A549 treated with Hydrocortisone at 1 μM for 4 hours (cell line): ENCODE measurements around the gene ROMO1. TPM values are rescaled to one million over a fixed set of nuclear protein-coding genes. Genes with fewer than 3 reads are reported as not detected.

ENCODE experiments used
- total RNA-seq: library from RNA; stranded (reverse); fragments of 200-300 nt; extraction: Qiagen RNA extraction; gene quantifications from 5 replicates; pipeline ENCODE4 v1.2.3, GENCODE V29; 2022

Gene ROMO1
- total RNA-seq = 292 to 433 TPM (median 370 TPM) in 5 replicates

GRCh38 chr20:35699127-35699956 lies at the start of gene ROMO1, which contains the start of gene NFS1:
ROMO1 (plus strand) TSS chr20:35699405; CDS start chr20:35699633, 228 bp downstream.
NFS1 (minus strand) TSS chr20:35699352; CDS start chr20:35699288, 64 bp downstream.

GRCh38 chr20:35664466-35665206 lies 34.6 kb upstream of the ROMO1 start, which contains the start of the genes CPNE1 and RBM12:
CPNE1 (minus strand) TSS chr20:35664900; CDS start chr20:35632923, 31,977 bp downstream.
RBM12 (minus strand) TSS chr20:35664900; CDS start chr20:35655322, 9,578 bp downstream.

GRCh38 chr20:35741892-35742740 lies 42.9 kb downstream of the ROMO1 start, which contains the start of gene RBM39:
RBM39 (minus strand) TSS chr20:35742260; CDS start chr20:35740874, 1,386 bp downstream.

Other genes starting within 250 kb of the ROMO1 start
- 23.0 to 30.0 TPM (median 26.8 TPM) in 5 replicates for gene CEP250, start 243.8 kb upstream of the ROMO1 start, total RNA-seq
- not detected in 5 replicates for gene C20orf173, start 169.8 kb upstream of the ROMO1 start, total RNA-seq
- gene ERGIC3, start 157.3 kb upstream of the ROMO1 start, total RNA-seq = 216 to 243 TPM (median 236 TPM) in 5 replicates
- 4.8 to 5.8 TPM (median 5.3 TPM) in 5 replicates for gene SPAG4, start 83.6 kb upstream of the ROMO1 start, total RNA-seq
- gene CPNE1, start 34.5 kb upstream of the ROMO1 start, total RNA-seq = 200 to 228 TPM (median 213 TPM) in 5 replicates
- 69.9 to 98.1 TPM (median 84.4 TPM) in 5 replicates for gene RBM12, start 34.5 kb upstream of the ROMO1 start, total RNA-seq
- gene NFS1, start 53 bp upstream of the ROMO1 start, total RNA-seq = 36.9 to 43.5 TPM (median 38.8 TPM) in 5 replicates
- gene RBM39, start 42.9 kb downstream of the ROMO1 start, total RNA-seq = 179 to 231 TPM (median 200 TPM) in 5 replicates
- 30.5 to 42.4 TPM (median 36.1 TPM) in 5 replicates for gene PHF20, start 72.6 kb downstream of the ROMO1 start, total RNA-seq